OCI-LY1 (cell line): Measurements from ENCODE around the gene AKT3.

ENCODE experiments used
- EZH2 ChIP-seq: fragments of 200-600 bp; sonication (generic), shearing (Covaris generic); IDR thresholded peaks from 2 replicates; pipeline ENCODE4 v1.8.0; 2017; ENCODE audit warnings: borderline replicate concordance, mixed run types, mild to moderate bottlenecking, antibody characterized with exemption, low read length, moderate library complexity, mixed read lengths
- TF ChIP-seq, protein P1 (sequence below): fragments of 200-600 bp; sonication (generic), shearing (Covaris generic); IDR thresholded peaks from 2 replicates; pipeline ENCODE4 v1.5.1; 2017; ENCODE audit warnings: mild to moderate bottlenecking, antibody characterized with exemption, low read length, moderate library complexity, mixed read lengths

GRCh38 chr1:243898278-243898677 lies 48.2 kb upstream of the AKT3 start:
- TF ChIP-seq, protein P1, sequence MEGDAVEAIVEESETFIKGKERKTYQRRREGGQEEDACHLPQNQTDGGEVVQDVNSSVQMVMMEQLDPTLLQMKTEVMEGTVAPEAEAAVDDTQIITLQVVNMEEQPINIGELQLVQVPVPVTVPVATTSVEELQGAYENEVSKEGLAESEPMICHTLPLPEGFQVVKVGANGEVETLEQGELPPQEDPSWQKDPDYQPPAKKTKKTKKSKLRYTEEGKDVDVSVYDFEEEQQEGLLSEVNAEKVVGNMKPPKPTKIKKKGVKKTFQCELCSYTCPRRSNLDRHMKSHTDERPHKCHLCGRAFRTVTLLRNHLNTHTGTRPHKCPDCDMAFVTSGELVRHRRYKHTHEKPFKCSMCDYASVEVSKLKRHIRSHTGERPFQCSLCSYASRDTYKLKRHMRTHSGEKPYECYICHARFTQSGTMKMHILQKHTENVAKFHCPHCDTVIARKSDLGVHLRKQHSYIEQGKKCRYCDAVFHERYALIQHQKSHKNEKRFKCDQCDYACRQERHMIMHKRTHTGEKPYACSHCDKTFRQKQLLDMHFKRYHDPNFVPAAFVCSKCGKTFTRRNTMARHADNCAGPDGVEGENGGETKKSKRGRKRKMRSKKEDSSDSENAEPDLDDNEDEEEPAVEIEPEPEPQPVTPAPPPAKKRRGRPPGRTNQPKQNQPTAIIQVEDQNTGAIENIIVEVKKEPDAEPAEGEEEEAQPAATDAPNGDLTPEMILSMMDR = no peak
- no peak for TF ChIP-seq EZH2
